Activated T-cell treated with anti-CD3 and anti-CD28 coated beads, Interleukin-2, amount 50 U/mL, for 48 hours (primary cell): ENCODE measurements around the gene GNA14.
"Not testable (repeated sequence)": the region's sequence is repeated elsewhere in the genome, so short reads cannot be mapped to it uniquely, and the experiment has no call there.

ENCODE experiments used
- DNase-seq, 2 experiments: peaks; one replicate each; pipeline ENCODE4 v3.0.0-alpha.2; 2020

Gene GNA14

DNA sequence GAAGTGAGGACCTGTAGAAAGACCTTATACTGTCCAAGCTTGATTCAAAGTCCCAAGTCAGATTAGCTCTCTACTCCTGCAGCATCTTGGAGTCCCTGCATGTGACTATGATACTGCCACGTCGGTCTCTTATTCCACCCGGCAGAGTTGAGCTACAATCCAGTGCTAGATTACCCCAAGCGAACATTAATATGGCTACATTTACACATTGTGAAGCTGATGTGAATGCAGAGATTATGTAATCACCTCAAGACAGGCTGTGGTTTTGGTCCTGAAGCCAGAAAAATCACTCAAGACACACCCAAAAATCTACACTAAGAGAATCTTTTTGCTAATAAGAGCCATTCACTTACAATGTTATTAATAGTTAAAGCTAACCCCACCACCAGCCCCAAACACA, 116.7 kb downstream of the GNA14 start:
- no peak for DNase-seq

DNA sequence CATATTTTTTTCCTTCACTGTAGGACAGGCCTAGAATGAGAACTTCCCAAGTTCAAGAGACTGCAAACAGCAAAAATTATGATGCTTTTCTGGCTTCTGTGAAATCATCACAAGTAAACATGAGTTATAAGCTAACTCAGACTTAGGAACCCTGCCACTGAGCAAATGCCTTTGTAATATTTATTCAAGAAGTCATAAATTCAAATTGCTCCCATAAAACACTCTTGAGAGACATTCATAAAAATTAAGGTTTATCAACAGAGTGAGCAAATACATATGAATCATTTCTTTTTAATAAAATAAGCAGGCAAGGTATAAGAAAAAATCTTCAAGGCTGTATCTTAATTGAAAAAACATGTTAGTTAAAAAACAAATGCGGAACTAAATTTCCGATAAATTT, 124.2 kb downstream of the GNA14 start:
- DNase-seq: no peak

GRCh38 chr9:77521091-77521490, 127.0 kb downstream of the GNA14 start:
- DNase-seq: no peak

- no peak for DNase-seq
These were observed 129.4 kb downstream of the GNA14 start for GRCh38 chr9:77518688-77519087.

DNA sequence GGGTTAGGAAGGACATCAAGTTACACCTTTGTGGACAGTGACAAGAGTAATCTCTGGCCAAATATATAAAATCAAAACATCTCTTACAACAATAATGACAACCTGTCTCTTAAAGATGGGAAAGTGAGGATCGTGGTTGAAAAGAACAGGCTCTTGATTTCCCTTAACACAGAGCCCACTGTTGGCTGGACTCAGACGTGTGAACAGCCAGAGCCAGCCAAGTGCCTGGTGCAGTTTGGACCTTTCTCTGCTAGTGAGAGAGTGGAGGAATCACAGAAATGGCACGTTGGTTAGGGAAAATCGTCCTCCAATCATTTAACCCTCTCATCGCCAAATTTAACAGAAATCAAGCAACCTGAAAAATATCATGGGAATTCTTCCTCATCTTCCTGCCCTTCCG, 131.3 kb downstream of the GNA14 start:
- no peak for DNase-seq

GRCh38 chr9:77514886-77515711, 133.0 kb downstream of the GNA14 start:
- no peak for DNase-seq

- DNase-seq: no peak
These were observed 134.7 kb downstream of the GNA14 start for GRCh38 chr9:77513457-77513856.

GRCh38 chr9:77512876-77513275, 135.2 kb downstream of the GNA14 start:
- no peak for DNase-seq

DNA sequence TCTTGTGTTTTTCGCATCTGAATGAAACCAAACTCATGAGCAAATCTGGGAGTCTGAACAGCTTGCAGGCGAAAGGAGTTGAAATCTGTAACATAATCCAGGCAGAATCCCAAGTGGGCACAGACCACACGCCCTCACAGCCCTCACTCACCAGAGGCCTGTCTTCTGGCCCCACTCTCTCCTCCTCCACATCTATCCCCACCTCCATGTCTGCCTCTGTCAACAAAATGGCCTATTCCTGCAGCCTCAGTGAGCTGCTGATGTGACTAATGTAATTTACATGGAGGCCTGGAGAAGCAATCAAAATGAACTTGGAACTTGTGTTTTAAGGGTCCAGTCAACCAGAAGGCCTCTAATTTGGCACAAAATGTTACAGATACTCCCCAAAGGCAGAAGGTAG, 136.6 kb downstream of the GNA14 start:
- no peak for DNase-seq

GRCh38 chr9:77510666-77511065, 137.5 kb downstream of the GNA14 start:
- no peak for DNase-seq

DNA sequence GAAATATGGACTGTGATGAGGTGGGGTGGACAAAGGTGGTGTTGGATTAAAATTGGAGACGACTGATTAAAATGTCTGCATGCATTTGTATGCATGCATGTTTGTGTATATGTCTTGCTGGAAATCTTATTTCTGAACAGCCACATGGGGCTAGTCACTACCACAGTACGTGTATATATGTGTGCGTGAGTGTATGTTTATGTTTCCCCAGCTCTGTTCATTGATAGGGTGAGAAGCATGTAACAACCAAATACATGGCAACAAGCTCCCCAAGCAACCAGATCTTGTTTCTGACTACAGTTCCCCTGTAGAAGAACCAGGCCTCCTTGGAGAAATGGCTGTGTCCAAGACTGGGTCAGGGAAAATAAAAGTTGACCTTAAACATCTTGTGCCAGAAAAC, 139.7 kb downstream of the GNA14 start:
- DNase-seq: no peak

- no peak for DNase-seq
These were observed 140.7 kb downstream of the GNA14 start for GRCh38 chr9:77507212-77507961.

DNA sequence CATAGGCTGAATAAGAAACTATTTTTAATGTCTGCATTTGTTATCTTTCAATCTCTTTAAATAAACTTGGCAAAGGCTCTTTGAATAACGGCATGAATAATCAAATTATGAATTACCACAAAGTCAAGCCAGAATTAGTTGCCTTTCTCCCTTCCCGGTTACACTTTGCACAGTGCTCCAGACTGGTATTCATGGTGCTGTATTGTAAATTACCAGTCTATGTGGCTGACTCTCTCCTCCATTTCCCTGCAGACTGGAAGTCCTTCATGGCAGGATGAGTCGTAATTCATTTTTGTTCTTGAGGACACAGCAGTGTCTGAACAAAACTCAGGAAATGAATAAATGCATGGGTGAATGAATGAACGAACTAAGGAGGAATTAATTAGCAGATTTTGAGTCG, 142.9 kb downstream of the GNA14 start:
- no peak for DNase-seq

GRCh38 chr9:77502568-77502967, 145.6 kb downstream of the GNA14 start:
- DNase-seq: no peak

DNA sequence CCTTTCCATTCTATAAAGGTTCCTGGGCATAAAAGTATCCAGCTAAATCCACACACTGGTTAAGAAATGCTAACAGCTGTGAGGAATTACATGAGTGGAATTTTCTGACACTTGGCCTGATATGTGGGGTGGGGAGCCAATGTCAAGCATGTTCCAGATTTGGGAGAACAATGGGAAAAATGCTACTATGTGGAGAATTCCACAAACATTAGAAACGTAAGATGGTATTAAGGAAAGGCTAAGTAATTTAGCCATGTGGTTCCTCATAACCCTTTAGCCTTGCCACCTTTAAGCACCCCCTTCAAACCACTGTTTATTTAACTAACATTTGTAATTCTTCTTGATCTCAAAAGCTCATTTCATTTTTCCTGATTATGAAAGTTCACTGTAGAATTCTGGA, 149.2 kb downstream of the GNA14 start:
- DNase-seq: no peak

DNA sequence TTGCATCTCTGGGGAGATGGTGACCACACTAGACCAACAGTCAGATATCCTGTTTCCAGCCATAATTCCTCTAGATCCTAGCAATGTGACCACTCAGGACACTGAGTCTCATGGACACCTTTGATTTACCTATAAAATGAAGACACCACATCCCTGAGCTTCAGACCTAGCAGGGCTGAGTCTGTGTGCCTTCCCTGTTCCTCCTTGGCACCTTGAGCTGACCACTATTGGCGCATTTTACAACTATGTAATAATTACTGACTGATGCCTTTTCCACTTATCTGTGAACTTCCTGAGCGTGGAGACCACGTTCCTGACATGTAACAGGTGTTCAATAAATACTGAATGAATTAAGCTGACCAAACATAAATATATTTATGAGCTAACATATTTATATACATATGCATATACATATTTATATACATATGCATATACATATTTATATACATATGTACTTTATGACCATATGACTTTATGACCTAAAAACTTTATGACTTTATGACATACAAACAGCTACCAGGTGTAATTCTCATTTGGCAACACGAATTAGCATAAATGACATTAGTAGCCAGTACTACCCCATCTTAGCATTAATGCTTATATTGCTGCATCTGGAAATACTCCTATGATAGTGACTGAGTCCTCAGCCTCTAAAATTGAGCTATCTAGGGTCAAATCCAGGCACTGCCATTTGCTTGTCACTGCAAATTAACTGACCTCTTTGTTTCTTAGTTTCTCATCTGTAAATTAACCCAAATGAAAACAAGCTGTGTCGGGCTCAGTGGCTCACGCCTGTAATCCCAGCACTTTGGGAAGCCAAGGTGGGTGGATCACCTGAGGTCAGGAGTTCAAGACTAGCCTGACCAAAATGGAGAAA, 150.6 kb downstream of the GNA14 start:
- no peak for DNase-seq

GRCh38 chr9:77495834-77496671, 152.1 kb downstream of the GNA14 start:
- DNase-seq: no peak

DNA sequence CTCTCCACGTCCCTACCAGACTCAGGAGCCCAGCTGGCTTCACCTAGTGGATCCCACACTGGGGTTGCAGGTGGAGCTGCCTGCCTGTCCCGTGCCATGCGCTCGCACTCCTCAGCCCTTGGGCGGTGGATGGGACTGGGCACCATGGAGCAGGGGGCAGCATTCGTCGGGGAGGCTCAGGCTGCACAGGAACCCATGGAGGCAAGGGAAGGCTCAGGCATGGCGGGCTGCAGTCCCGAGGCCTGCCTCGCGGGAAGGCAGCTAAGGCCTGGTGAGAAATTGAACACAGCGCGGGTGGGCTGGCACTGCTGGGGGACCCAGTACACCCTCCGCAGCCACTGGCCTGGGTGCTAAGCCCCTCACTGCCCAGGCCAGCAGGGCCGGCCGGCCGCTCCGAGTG, 157.8 kb downstream of the GNA14 start:
- not testable (repeated sequence) for DNase-seq

DNA sequence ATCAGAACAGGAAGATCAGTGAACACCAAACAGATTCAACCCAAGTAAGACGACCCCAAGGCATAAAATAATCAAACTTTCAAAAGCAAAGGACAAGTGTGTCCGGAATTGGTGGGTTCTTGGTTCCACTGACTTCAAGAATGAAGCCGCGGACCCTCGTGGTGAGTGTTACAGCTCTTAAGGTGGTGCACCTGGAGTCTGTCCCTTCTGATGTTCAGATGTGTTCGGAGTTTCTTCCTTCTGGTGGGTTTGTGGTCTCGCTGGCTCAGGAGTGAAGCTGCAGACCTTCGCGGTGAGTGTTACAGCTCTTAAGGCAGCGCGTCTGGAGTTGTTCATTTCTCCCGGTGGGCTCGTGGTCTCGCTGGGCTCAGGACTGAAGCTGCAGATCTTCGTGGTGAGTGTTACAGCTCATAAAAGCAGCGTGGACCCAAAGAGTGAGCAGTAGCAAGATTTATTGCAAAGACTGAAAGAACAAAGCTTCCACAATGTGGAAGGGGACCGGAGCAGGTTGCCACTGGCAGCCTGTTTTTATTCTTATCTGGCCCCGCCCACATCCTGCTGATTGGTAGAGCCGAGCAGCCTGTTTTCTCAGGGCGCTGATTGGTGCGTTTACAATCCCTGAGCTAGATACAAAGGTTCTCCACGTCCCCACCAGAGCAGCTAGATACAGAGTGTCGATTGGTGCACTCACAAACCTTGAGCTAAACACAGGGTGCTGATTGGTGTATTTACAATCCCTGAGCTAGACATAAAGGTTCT, 158.5 kb downstream of the GNA14 start:
- peak; percentile 36 to 42 for DNase-seq

DNA sequence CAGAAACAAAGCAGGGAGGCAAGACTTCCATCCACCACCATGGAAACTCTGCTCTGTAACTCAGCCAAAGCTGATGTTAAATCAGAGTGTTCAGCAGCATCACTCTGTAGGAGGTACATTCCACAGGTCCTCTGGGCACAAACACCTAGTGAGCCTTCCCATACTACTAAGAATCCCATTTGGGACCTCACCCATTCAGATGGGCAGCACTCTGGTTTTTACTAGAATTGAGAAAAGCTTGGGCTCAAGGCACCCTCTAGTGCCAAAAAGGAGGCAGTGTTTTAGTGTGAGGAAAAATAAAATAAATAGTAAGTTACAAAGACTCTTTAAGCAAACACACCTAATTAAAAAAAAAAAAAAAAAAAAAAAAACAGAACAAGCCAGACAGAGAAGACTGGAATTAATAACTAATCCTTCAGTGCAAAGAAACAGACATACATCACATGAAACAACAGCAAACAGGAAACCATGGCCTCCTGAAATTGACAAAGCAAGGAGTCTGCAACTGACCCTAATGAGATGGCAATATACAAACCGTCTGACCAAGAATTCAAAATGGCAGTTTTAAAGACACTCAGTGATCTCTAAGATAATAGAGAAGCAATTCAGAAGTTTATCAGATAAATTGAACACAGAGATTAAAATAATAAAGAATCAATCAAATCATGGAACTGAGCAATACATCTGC, 159.5 kb downstream of the GNA14 start:
- DNase-seq: no peak

DNA sequence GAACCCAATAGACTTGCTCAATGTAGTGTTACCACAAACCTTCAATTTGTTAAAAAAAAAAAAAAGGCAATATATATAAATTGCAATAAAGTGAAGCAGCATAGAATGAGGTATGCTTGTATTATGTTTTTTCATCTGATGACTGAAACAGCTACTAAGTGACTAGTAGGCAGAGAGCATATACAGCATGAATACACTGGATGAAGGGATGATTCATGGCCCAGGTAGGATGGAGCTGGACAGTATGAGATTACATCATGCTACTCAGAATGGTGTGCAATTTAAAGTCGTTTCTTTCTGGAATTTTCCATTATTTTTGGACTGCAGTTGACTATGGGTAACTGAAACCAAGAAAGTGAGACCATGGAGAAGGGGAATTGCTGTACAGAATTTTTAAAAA, 161.2 kb downstream of the GNA14 start:
- no peak for DNase-seq
